ENCODE measurements around the gene GABRR2.

GABRR2 gene

GRCh38 chr6:89356642-89357170 lies 41.6 kb upstream of the GABRR2 start:
- Histone ChIP-seq H3F3A (ENCODE audit: low read depth) (no peaks in the 10 kb centered on the region), H2AFZ (ENCODE audit: low read length) (peak overlapping the region; percentile 85), H3K4me1 (ENCODE audit: insufficient read depth, low read length, poor library complexity, severe bottlenecking) (peaks cover 60% of the 10 kb centered on the region), H4K20me1 (ENCODE audit: insufficient read depth, low read length, poor library complexity, severe bottlenecking) (peaks cover under 1% of the 10 kb centered on the region), H3K36me3 (ENCODE audit: insufficient read depth, low read length) (no peaks in the 10 kb centered on the region), H3K9me2 (replicated peaks; ENCODE audit: low read depth, low read length) (no peaks in the 10 kb centered on the region), H3K4me3 (ENCODE audit: low read length, poor library complexity, severe bottlenecking) (peak overlapping the region; percentile 70), H3K79me2 (ENCODE audit: insufficient read depth, low read length) (peaks cover 27% of the 10 kb centered on the region), H3K9ac (ENCODE audit: low read depth, low read length, poor library complexity, severe bottlenecking) (peak overlapping the region; percentile 77), H3K27me3 (ENCODE audit: insufficient read depth, low read length, poor library complexity, severe bottlenecking) (no peaks in the 10 kb centered on the region), H3K4me2 (ENCODE audit: low read depth, low read length, poor library complexity, severe bottlenecking) (peak overlapping the region; percentile 87), H3K9me3 (ENCODE audit: insufficient read depth, low read depth, low read length) (no peaks in the 10 kb centered on the region)
- TF ChIP-seq CTCF (conservative IDR thresholded peaks at IDR 0.05; ENCODE audit: low read length) (no peak), EZH2phosphoT487 (IDR thresholded peaks at IDR 0.05; ENCODE audit: borderline replicate concordance) (no peak)

GRCh38 chr6:89355511-89356194 lies 40.6 kb upstream of the GABRR2 start:
- H3K79me2 ChIP-seq (ENCODE audit: insufficient read depth, low read length) = peaks cover 37% of the 10 kb centered on the region
- peaks cover 6% of the 10 kb centered on the region for H4K20me1 ChIP-seq (ENCODE audit: insufficient read depth, low read length, poor library complexity, severe bottlenecking)
- H3K4me2 ChIP-seq (ENCODE audit: low read depth, low read length, poor library complexity, severe bottlenecking) = peak overlapping the region; percentile 87
- no peak overlapping the region for H2AFZ ChIP-seq (ENCODE audit: low read length)
- no peak overlapping the region for H3K9ac ChIP-seq (ENCODE audit: low read depth, low read length, poor library complexity, severe bottlenecking)
- no peak overlapping the region for H3K4me3 ChIP-seq (ENCODE audit: low read length, poor library complexity, severe bottlenecking)
- H3K4me1 ChIP-seq (ENCODE audit: insufficient read depth, low read length, poor library complexity, severe bottlenecking) = peaks cover 54% of the 10 kb centered on the region
- no peak for TF ChIP-seq CTCF (conservative IDR thresholded peaks at IDR 0.05; ENCODE audit: low read length)
- no peak for TF ChIP-seq EZH2phosphoT487 (IDR thresholded peaks at IDR 0.05; ENCODE audit: borderline replicate concordance)
- H3F3A ChIP-seq (ENCODE audit: low read depth) = peaks cover 1% of the 10 kb centered on the region; the same call in 1 of the 2 replicates
- no peaks in the 10 kb centered on the region for H3K27me3 ChIP-seq (ENCODE audit: insufficient read depth, low read length, poor library complexity, severe bottlenecking)
- no peaks in the 10 kb centered on the region for H3K9me2 ChIP-seq (replicated peaks; ENCODE audit: low read depth, low read length)
- H3K9me3 ChIP-seq (ENCODE audit: insufficient read depth, low read depth, low read length) = no peaks in the 10 kb centered on the region
- H3K36me3 ChIP-seq (ENCODE audit: insufficient read depth, low read length) = no peaks in the 10 kb centered on the region

DNA sequence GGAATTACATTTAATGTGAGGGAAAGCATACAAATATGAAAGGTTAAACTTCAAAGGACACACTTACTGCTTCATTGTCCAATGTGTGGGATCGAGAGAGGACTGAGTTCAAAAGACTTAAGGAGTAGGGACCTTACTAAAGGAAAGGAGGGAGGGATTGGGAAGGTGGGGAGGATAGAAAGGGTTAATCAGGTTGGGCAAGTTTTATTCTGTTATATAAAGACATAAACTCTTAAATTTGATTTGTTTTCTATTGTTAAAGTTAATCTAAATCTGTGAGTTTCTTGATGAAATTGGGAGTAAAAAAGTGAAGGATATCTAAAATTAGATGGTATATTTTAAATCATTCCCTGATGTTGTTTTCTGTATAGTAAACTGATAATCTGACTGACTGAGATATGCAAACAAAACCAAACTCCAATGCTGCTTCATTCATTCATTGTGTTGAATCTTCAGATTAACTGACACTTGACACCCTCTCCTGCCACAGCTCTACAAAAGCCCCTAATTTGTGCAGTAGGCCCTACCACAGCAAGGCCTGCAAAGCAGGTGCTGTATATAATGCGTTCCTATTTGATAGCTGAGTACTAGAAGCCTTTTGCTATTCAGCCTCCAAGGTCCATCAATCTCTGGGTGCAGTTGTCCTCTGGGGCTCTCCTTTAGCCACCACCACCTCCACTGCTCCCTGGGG lies 38.7 kb upstream of the GABRR2 start:
- Histone ChIP-seq H4K20me1 (ENCODE audit: insufficient read depth, low read length, poor library complexity, severe bottlenecking) (peaks cover 19% of the 10 kb centered on the region), H3K4me2 (ENCODE audit: low read depth, low read length, poor library complexity, severe bottlenecking) (peak overlapping the region; percentile 88), H3K79me2 (ENCODE audit: insufficient read depth, low read length) (peaks cover 56% of the 10 kb centered on the region), H3K9me3 (ENCODE audit: insufficient read depth, low read depth, low read length) (no peaks in the 10 kb centered on the region), H3K9me2 (replicated peaks; ENCODE audit: low read depth, low read length) (no peaks in the 10 kb centered on the region), H3K36me3 (ENCODE audit: insufficient read depth, low read length) (no peaks in the 10 kb centered on the region), H3K27me3 (ENCODE audit: insufficient read depth, low read length, poor library complexity, severe bottlenecking) (no peaks in the 10 kb centered on the region), H3F3A (ENCODE audit: low read depth) (peaks cover 2% of the 10 kb centered on the region; the same call in 1 of the 2 replicates), H3K4me1 (ENCODE audit: insufficient read depth, low read length, poor library complexity, severe bottlenecking) (peaks cover 60% of the 10 kb centered on the region), H2AFZ (ENCODE audit: low read length) (no peak overlapping the region), H3K4me3 (ENCODE audit: low read length, poor library complexity, severe bottlenecking) (peak overlapping the region; percentile 93), H3K9ac (ENCODE audit: low read depth, low read length, poor library complexity, severe bottlenecking) (peak overlapping the region; percentile 87)
- TF ChIP-seq EZH2phosphoT487 (IDR thresholded peaks at IDR 0.05; ENCODE audit: borderline replicate concordance) = no peak
- no peak for TF ChIP-seq CTCF (conservative IDR thresholded peaks at IDR 0.05; ENCODE audit: low read length)

Data from Loucy (cell line).